Measurements from ENCODE around the gene DLG4.
A peak's percentile ranks its signal among the peaks of the same experiment; 100 is the strongest.

Gene DLG4

GRCh38 chr17:7262192-7262934 is 42.7 kb upstream of the DLG4 start, which contains the start of gene CLDN7:
CLDN7 (minus strand) TSS chr17:7262478; CDS start chr17:7262043, 435 bp downstream.
- Histone ChIP-seq H3K27ac (no peak within 1 kb of the TSS), H3K4me1 (ENCODE audit: low read depth, poor library complexity, severe bottlenecking) (no peaks in the 10 kb centered on the region), H3K36me3 (ENCODE audit: insufficient read depth) (no peaks in the 10 kb centered on the region), H3K27me3 (ENCODE audit: insufficient read depth, low read depth) (no peaks in the 10 kb centered on the region; the same call in 1 of the 2 replicates), H3K4me3 (IDR thresholded peaks at IDR 0.05; ENCODE audit: insufficient read depth, low read depth, low read length) (no peak within 1 kb of the TSS), H3K4me2 (peak within 1 kb of the TSS; percentile 21; the same call in 1 of the 2 replicates), H4K20me1 (ENCODE audit: insufficient read depth) (no peaks in the 10 kb centered on the region), H2AFZ (ENCODE audit: low read depth) (peak within 1 kb of the TSS; percentile 34; the same call in 1 of the 2 replicates), H3K79me2 (ENCODE audit: insufficient read depth, low read depth) (no peaks in the 10 kb centered on the region), H3K9ac (no peak within 1 kb of the TSS)
- no peak for TF ChIP-seq CTCF (conservative IDR thresholded peaks at IDR 0.05; ENCODE audit: low read depth, low read length)

- Histone ChIP-seq H3K36me3 (ENCODE audit: insufficient read depth) (no peaks in the 10 kb centered on the region), H3K4me1 (ENCODE audit: low read depth, poor library complexity, severe bottlenecking) (no peaks in the 10 kb centered on the region), H3K4me3 (IDR thresholded peaks at IDR 0.05; ENCODE audit: insufficient read depth, low read depth, low read length) (no peak overlapping the region), H3K79me2 (ENCODE audit: insufficient read depth, low read depth) (no peaks in the 10 kb centered on the region), H3K4me2 (peak overlapping the region; percentile 21; the same call in 1 of the 2 replicates), H3K27ac (no peak overlapping the region), H2AFZ (ENCODE audit: low read depth) (peak overlapping the region; percentile 34; the same call in 1 of the 2 replicates), H3K9ac (no peak overlapping the region), H4K20me1 (ENCODE audit: insufficient read depth) (no peaks in the 10 kb centered on the region), H3K27me3 (ENCODE audit: insufficient read depth, low read depth) (no peaks in the 10 kb centered on the region; the same call in 1 of the 2 replicates)
- no peak for TF ChIP-seq CTCF (conservative IDR thresholded peaks at IDR 0.05; ENCODE audit: low read depth, low read length)
Measured at GRCh38 chr17:7261379-7262191, 41.9 kb upstream of the DLG4 start.

GRCh38 chr17:7260651-7261378 is 41.2 kb upstream of the DLG4 start:
- Histone ChIP-seq H3K4me3 (IDR thresholded peaks at IDR 0.05; ENCODE audit: insufficient read depth, low read depth, low read length) (no peak overlapping the region), H3K4me1 (ENCODE audit: low read depth, poor library complexity, severe bottlenecking) (no peaks in the 10 kb centered on the region), H3K9ac (no peak overlapping the region), H4K20me1 (ENCODE audit: insufficient read depth) (no peaks in the 10 kb centered on the region), H3K27ac (no peak overlapping the region), H3K4me2 (peak overlapping the region; percentile 21; the same call in 1 of the 2 replicates), H3K27me3 (ENCODE audit: insufficient read depth, low read depth) (no peaks in the 10 kb centered on the region; the same call in 1 of the 2 replicates), H3K36me3 (ENCODE audit: insufficient read depth) (no peaks in the 10 kb centered on the region), H3K79me2 (ENCODE audit: insufficient read depth, low read depth) (no peaks in the 10 kb centered on the region), H2AFZ (ENCODE audit: low read depth) (peak overlapping the region; percentile 34; the same call in 1 of the 2 replicates)
- no peak for TF ChIP-seq CTCF (conservative IDR thresholded peaks at IDR 0.05; ENCODE audit: low read depth, low read length)

- Histone ChIP-seq H2AFZ (ENCODE audit: low read depth) (no peak overlapping the region), H3K27me3 (ENCODE audit: insufficient read depth, low read depth) (no peaks in the 10 kb centered on the region; the same call in 1 of the 2 replicates), H3K79me2 (ENCODE audit: insufficient read depth, low read depth) (no peaks in the 10 kb centered on the region), H3K4me3 (IDR thresholded peaks at IDR 0.05; ENCODE audit: insufficient read depth, low read depth, low read length) (no peak overlapping the region), H3K4me2 (no peak overlapping the region), H3K36me3 (ENCODE audit: insufficient read depth) (no peaks in the 10 kb centered on the region), H4K20me1 (ENCODE audit: insufficient read depth) (no peaks in the 10 kb centered on the region), H3K9ac (no peak overlapping the region), H3K27ac (no peak overlapping the region), H3K4me1 (ENCODE audit: low read depth, poor library complexity, severe bottlenecking) (no peaks in the 10 kb centered on the region)
- TF ChIP-seq CTCF (conservative IDR thresholded peaks at IDR 0.05; ENCODE audit: low read depth, low read length): no peak
Measured at GRCh38 chr17:7260151-7260550, 40.5 kb upstream of the DLG4 start.
